Endothelial cell of umbilical vein (primary cell): Measurements from ENCODE around the gene CPT1A. TPM values are rescaled to one million over a fixed set of nuclear protein-coding genes. Genes with fewer than 3 reads are reported as not detected.

Experiments
- BruUV-seq: library from RNA; stranded (reverse); fragments of 400-500 nt; replicated peaks from 2 replicates; lab custom pipeline; 2021; lab: Mats Ljungman, UMichigan
- CTCF ChIA-PET: fragments of 300-600, 350-600 bp; sonication (Branson Sonifier 250); formaldehyde crosslinking; loops from one replicate; lab custom pipeline; 2021; ENCODE audit warnings: antibody characterized with exemption, inconsistent platforms; lab: Charles Lee
- POLR2A ChIA-PET: fragments of 300-600, 350-600 bp; sonication (Branson Sonifier 250); formaldehyde crosslinking; loops from one replicate; lab custom pipeline; 2021; ENCODE audit warnings: antibody characterized with exemption, inconsistent platforms; lab: Charles Lee
- DNase-seq: peaks from one replicate; pipeline ENCODE4 v3.0.0-alpha.2; 2011; ENCODE audit warnings: low read depth, low spot score
- FAIRE-seq: peaks from 2 replicates; lab custom pipeline; 2011; peaks lifted over from hg19 to GRCh38; lab: Jason Lieb, UNC
- H2AFZ ChIP-seq: 2 replicates; pipeline ENCODE4 v1.6.0; 2012; ENCODE audit warnings: low read depth, low read length, control low read depth, inconsistent platforms
- H3K27ac ChIP-seq: 2 replicates; pipeline ENCODE4 v1.5.1; 2011; ENCODE audit warnings: low read depth, mild to moderate bottlenecking, control low read depth, low read length, moderate library complexity; ENCODE audit not compliant: insufficient read depth
- H3K27me3 ChIP-seq, 2 experiments: 2 replicates each; pipeline versions ENCODE4 v1.6.0 to v1.6.1; 2011; ENCODE audit warnings: low read length in 2 of 2, mixed read lengths in 1 of 2; ENCODE audit not compliant: control insufficient read depth in 2 of 2, insufficient read depth in 2 of 2
- H3K36me3 ChIP-seq, 2 experiments: 2 replicates in 1 of 2; 3 replicates in 1 of 2; pipeline ENCODE4 v1.5.1; 2011; ENCODE audit warnings: low read length in 2 of 2, mild to moderate bottlenecking in 1 of 2, moderate library complexity in 1 of 2; ENCODE audit not compliant: control insufficient read depth in 2 of 2, insufficient read depth in 2 of 2; ENCODE audit errors: extremely low read depth in 1 of 2
- H3K4me1 ChIP-seq: 3 replicates; pipeline ENCODE4 v1.5.1; 2011; ENCODE audit warnings: mild to moderate bottlenecking, low read length; ENCODE audit not compliant: control insufficient read depth, insufficient read depth; ENCODE audit errors: extremely low read depth
- H3K4me2 ChIP-seq: 2 replicates; pipeline ENCODE4 v1.6.1; 2011; ENCODE audit warnings: low read length, control low read depth, mixed read lengths; ENCODE audit not compliant: insufficient read depth
- H3K4me3 ChIP-seq, 3 experiments: fragments of 200-600 bp in 1 of 3; sonication (generic), shearing (Covaris generic) in 1 of 3; replicated peaks in 1 of 3; 2 replicates each; pipeline ENCODE4 v1.5.1; 2011 to 2016; ENCODE audit warnings: control low read depth in 3 of 3, low read length in 3 of 3, mild to moderate bottlenecking in 2 of 3, inconsistent platforms in 1 of 3, low read depth in 1 of 3, moderate library complexity in 1 of 3; ENCODE audit not compliant: insufficient read depth in 1 of 3
- H3K79me2 ChIP-seq: 2 replicates; pipeline ENCODE4 v1.6.0; 2012; ENCODE audit warnings: low read length, inconsistent platforms; ENCODE audit not compliant: control insufficient read depth, insufficient read depth
- H3K9ac ChIP-seq: replicated peaks from 2 replicates; pipeline ENCODE3; 2011; ENCODE audit warnings: low read length, control low read depth; ENCODE audit not compliant: insufficient read depth; ENCODE audit errors: extremely low read depth
- H3K9me1 ChIP-seq: replicated peaks from 3 replicates; pipeline ENCODE4 v1.6.0; 2011; ENCODE audit warnings: mild to moderate bottlenecking, low read length; ENCODE audit not compliant: control insufficient read depth, insufficient read depth; ENCODE audit errors: extremely low read depth
- H3K9me3 ChIP-seq: replicated peaks from 2 replicates; pipeline ENCODE4 v1.5.1; 2012; ENCODE audit warnings: low read length, inconsistent platforms; ENCODE audit not compliant: control insufficient read depth, insufficient read depth
- H4K20me1 ChIP-seq: replicated peaks from 2 replicates; pipeline ENCODE3; 2011; ENCODE audit warnings: mild to moderate bottlenecking, low read length; ENCODE audit not compliant: control insufficient read depth, insufficient read depth; ENCODE audit errors: extremely low read depth
- CTCF ChIP-seq, 2 donors: IDR thresholded peaks; 1 replicate in 1 of 2; 2 replicates in 1 of 2; pipeline ENCODE4 v1.5.1; 2011; ENCODE audit warnings: low read length in 2 of 2, mild to moderate bottlenecking in 2 of 2, moderate library complexity in 2 of 2, control low read depth in 1 of 2, inconsistent platforms in 1 of 2, low read depth in 1 of 2; ENCODE audit not compliant: insufficient read depth in 1 of 2; ENCODE audit errors: extremely low read depth in 1 of 2
- EZH2 ChIP-seq: IDR thresholded peaks from 2 replicates; pipeline ENCODE4 v1.6.1; 2012; ENCODE audit warnings: borderline replicate concordance, low read depth, mild to moderate bottlenecking, moderate library complexity, low read length, inconsistent platforms; ENCODE audit not compliant: severe bottlenecking
- FOS ChIP-seq: IDR thresholded peaks from 2 replicates; pipeline ENCODE4 v1.6.1; 2011; ENCODE audit warnings: mild to moderate bottlenecking, low read length, moderate library complexity, borderline replicate concordance; ENCODE audit not compliant: insufficient read depth
- GATA2 ChIP-seq: IDR thresholded peaks from 2 replicates; pipeline ENCODE4 v1.7.0; 2011; ENCODE audit warnings: low read depth, mild to moderate bottlenecking, moderate library complexity, mixed read lengths, low read length; ENCODE audit not compliant: insufficient read length, insufficient read depth
- JUN ChIP-seq: IDR thresholded peaks from 2 replicates; pipeline ENCODE4 v1.6.1; 2011; ENCODE audit warnings: borderline replicate concordance, low read depth; ENCODE audit not compliant: insufficient read length, insufficient read depth
- MYC ChIP-seq: IDR thresholded peaks from one replicate; pipeline ENCODE4 v1.6.1; 2011; ENCODE audit warnings: mild to moderate bottlenecking, low read depth, low read length
- POLR2A ChIP-seq: IDR thresholded peaks from 2 replicates; pipeline ENCODE4 v1.6.1; 2012; ENCODE audit warnings: low read depth, mild to moderate bottlenecking, control low read depth, low read length
- POLR2AphosphoS5 ChIP-seq: IDR thresholded peaks from 2 replicates; pipeline ENCODE4 v1.6.1; 2012; ENCODE audit warnings: low read depth, mild to moderate bottlenecking, control low read depth, low read length, moderate library complexity; ENCODE audit not compliant: insufficient read depth
- dilution Hi-C: fragments of 300-500 bp; cut with MboI; formaldehyde crosslinking; loops from one replicate; pipeline ENCODE4 v1.15.0; 2019; ENCODE audit warnings: low sequenced_read_pairs; ENCODE audit not compliant: extremely low pct_ligation_motif_present
- intact Hi-C: fragments of 100-400 bp; cut with micrococcal nuclease; formaldehyde crosslinking; loops from one replicate; pipeline ENCODE4 v1.10.0; 2022
- polyA plus RNA-seq, 4 experiments: library from polyadenylated mRNA; depleted of rRNA in 3 of 4; stranded (reverse) in 3 of 4; unstranded in 1 of 4; fragments of >200 nt; gene quantifications; 2 replicates each; pipeline versions ENCODE4 v1.2.1 to v1.2.3, GENCODE V29; 2011 to 2012; ENCODE audit warnings: missing spikeins in 1 of 4
- total RNA-seq: library from RNA; stranded (reverse); gene quantifications from 2 replicates; pipeline ENCODE4 v1.2.3, GENCODE V29; 2021
- TF ChIP-seq, protein P1 (sequence below): IDR thresholded peaks from 2 replicates; pipeline ENCODE4 v1.6.1; 2011; ENCODE audit not compliant: insufficient read depth, insufficient read length

Gene CPT1A
- total and polyA plus RNA-seq, 2 donors (not counting 3 experiments of a cell fraction or from before 2014, with no cell fraction given) = 26.3 to 62.1 TPM

GRCh38 chr11:68763926-68764657, 77.6 kb downstream of the CPT1A start:
- no peak overlapping the region for H3K4me2 ChIP-seq
- DNase-seq (no peak), FAIRE-seq (no peak)
- peaks cover 2 to 34% of the 10 kb centered on the region in 2 experiments for H3K36me3 ChIP-seq
- no peak overlapping the region for H2AFZ ChIP-seq
- CTCF ChIA-PET = interaction anchor here (0.7 kb wide), 1 partner anchor 187 kb away, joined by 3 read pairs; no protein-coding TSS in a partner anchor
- dilution Hi-C loops (no loop called here), intact Hi-C loops (no loop called here)
- H3K9me3 ChIP-seq = no peaks in the 10 kb centered on the region
- H3K4me3 ChIP-seq = no peak overlapping the region
- H4K20me1 ChIP-seq = no peaks in the 10 kb centered on the region
- H3K79me2 ChIP-seq = no peaks in the 10 kb centered on the region
- no peaks in the 10 kb centered on the region for H3K4me1 ChIP-seq
- TF ChIP-seq JUN (no peak), GATA2 (no peak), POLR2AphosphoS5 (no peak), MYC (no peak), EZH2 (no peak), FOS (no peak), CTCF (IDR thresholded peaks at IDR 0.05; ENCODE audit: extremely low read depth in 1 of 2, insufficient read depth in 1 of 2, low read depth in 1 of 2, low read length in 2 of 2) (no peak), POLR2A (no peak)
- TF ChIP-seq, protein P1, sequence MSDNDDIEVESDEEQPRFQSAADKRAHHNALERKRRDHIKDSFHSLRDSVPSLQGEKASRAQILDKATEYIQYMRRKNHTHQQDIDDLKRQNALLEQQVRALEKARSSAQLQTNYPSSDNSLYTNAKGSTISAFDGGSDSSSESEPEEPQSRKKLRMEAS = no peak
- POLR2A ChIA-PET = interaction anchor here (0.5 kb wide), 1 partner anchor 64 kb away, joined by 4 read pairs; no protein-coding TSS in a partner anchor
- H3K9ac ChIP-seq = no peak overlapping the region
- H3K27ac ChIP-seq = no peak overlapping the region
- BruUV-seq = no TSS peak
- H3K9me1 ChIP-seq = no peaks in the 10 kb centered on the region
- H3K27me3 ChIP-seq = no peaks in the 10 kb centered on the region
